Measurements from ENCODE around the gene SHROOM1.

GRCh38 chr5:132825834-132826391 is 4.5 kb downstream of the SHROOM1 start:
- TF ChIP-seq, protein P1, sequence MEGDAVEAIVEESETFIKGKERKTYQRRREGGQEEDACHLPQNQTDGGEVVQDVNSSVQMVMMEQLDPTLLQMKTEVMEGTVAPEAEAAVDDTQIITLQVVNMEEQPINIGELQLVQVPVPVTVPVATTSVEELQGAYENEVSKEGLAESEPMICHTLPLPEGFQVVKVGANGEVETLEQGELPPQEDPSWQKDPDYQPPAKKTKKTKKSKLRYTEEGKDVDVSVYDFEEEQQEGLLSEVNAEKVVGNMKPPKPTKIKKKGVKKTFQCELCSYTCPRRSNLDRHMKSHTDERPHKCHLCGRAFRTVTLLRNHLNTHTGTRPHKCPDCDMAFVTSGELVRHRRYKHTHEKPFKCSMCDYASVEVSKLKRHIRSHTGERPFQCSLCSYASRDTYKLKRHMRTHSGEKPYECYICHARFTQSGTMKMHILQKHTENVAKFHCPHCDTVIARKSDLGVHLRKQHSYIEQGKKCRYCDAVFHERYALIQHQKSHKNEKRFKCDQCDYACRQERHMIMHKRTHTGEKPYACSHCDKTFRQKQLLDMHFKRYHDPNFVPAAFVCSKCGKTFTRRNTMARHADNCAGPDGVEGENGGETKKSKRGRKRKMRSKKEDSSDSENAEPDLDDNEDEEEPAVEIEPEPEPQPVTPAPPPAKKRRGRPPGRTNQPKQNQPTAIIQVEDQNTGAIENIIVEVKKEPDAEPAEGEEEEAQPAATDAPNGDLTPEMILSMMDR (IDR thresholded peaks at IDR 0.05) = no peak
- no peak for TF ChIP-seq POLR2A (IDR thresholded peaks at IDR 0.05)

Data from esophagus squamous epithelium (tissue), 4 donors.